Dedifferentiated amniotic fluid mesenchymal stem cell (primary cell): ENCODE results near the gene WNT1.

Experiments used
- DNase-seq: peaks from one replicate; pipeline ENCODE4 v3.0.0-alpha.2; 2016; ENCODE audit errors: extremely low spot score

Gene WNT1

GRCh38 chr12:48961331-48961730, 16.8 kb upstream of the WNT1 start:
- no peak for DNase-seq

GRCh38 chr12:48961801-48962200, 16.3 kb upstream of the WNT1 start:
- DNase-seq = no peak

- DNase-seq = no peak
These were observed 12.8 kb upstream of the WNT1 start for GRCh38 chr12:48965298-48965838.

GRCh38 chr12:48966177-48966895, 11.8 kb upstream of the WNT1 start:
- DNase-seq = no peak

- DNase-seq = no peak
These were observed 10.1 kb upstream of the WNT1 start for GRCh38 chr12:48967991-48968390.

GRCh38 chr12:48968467-48968866, 9.7 kb upstream of the WNT1 start:
- DNase-seq = no peak

- DNase-seq = no peak
These were observed 8.9 kb upstream of the WNT1 start for GRCh38 chr12:48969160-48969771.

- DNase-seq = no peak
These were observed 8.1 kb upstream of the WNT1 start for GRCh38 chr12:48969833-48970701.

- no peak for DNase-seq
These were observed 7.3 kb upstream of the WNT1 start for GRCh38 chr12:48970702-48971334.

- DNase-seq = no peak
These were observed 5.7 kb upstream of the WNT1 start for GRCh38 chr12:48972213-48972951.

- no peak for DNase-seq
These were observed 5.1 kb upstream of the WNT1 start for GRCh38 chr12:48972952-48973483.

- no peak for DNase-seq
These were observed 4.6 kb upstream of the WNT1 start for GRCh38 chr12:48973531-48973930.

- no peak for DNase-seq
These were observed 4.0 kb upstream of the WNT1 start for GRCh38 chr12:48973941-48974673.

- peak; percentile 22 for DNase-seq
These were observed 536 bp upstream of the WNT1 start for GRCh38 chr12:48977290-48978281.

GRCh38 chr12:48978741-48979601, 849 bp downstream of the WNT1 start:
- DNase-seq = no peak

- DNase-seq = no peak
These were observed 1.7 kb downstream of the WNT1 start for GRCh38 chr12:48979602-48980388.

GRCh38 chr12:48980389-48980952, 2.3 kb downstream of the WNT1 start:
- DNase-seq = no peak
